ENCODE data around the gene MLEC.
"Not testable (repeated sequence)": the region's sequence is repeated elsewhere in the genome, so short reads cannot be mapped to it uniquely, and the experiment has no call there.

MLEC gene

DNA sequence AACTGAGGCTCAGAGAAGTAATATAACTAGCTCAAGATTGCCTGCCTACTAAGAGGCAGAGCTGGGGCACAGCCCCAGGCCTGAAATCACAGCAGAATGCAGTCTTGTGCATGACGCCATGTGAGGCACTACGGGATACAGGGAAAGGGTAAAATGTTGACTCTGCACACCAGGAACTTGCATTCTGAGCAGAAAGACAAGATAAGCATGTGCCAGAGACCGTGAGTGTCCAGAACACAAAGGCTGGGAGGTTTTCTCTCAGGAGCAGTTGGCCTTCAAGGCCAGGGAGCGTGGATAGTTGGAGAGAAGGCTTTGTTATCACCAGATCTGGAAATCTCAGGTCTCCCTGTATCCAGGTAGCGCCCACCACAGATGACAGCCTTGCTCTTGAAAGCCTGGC, 23.2 kb upstream of the MLEC start:
- no peak for DNase-seq (ENCODE audit: low read depth)

DNA sequence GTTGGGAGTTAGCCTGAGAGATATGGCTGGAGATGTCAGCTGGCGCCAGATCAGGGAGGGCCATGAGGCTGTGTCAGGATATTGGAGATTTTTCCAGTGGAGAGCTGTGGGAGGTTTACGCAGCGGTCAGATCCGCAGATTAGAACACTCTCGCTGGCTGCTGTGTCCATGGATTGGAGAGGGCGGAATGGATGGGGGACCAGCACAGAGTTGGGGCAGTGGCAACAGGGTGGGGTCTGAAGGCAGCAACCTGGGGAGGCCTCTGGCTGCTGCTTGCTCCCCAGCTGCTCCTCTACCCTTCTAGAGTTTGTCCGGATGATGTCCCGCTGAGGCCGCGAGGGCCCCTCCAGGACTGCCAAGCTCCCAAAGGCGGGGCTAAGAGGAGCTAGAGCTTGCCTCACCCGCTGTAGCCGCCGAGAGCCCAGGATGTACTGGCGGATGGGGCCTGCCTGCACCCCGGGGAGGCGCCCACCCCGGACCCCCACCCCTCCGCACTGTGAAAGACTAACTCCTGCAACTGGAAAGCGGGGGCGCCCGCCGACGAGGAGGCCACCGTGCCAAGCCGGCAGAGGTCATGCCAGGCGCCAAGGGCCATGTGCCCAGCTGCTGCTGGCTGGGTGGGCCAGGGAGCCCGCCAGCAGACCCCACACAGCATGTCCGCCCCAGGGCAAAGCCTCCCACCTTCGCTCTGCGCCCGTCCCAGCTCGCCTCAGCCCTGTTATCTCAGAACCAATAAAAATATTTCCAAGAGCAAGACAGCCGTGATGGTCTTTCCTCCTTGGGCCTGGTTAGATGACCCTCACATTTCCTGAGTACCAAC, 20.2 kb upstream of the MLEC start:
- no peak for DNase-seq (ENCODE audit: low read depth)

DNA sequence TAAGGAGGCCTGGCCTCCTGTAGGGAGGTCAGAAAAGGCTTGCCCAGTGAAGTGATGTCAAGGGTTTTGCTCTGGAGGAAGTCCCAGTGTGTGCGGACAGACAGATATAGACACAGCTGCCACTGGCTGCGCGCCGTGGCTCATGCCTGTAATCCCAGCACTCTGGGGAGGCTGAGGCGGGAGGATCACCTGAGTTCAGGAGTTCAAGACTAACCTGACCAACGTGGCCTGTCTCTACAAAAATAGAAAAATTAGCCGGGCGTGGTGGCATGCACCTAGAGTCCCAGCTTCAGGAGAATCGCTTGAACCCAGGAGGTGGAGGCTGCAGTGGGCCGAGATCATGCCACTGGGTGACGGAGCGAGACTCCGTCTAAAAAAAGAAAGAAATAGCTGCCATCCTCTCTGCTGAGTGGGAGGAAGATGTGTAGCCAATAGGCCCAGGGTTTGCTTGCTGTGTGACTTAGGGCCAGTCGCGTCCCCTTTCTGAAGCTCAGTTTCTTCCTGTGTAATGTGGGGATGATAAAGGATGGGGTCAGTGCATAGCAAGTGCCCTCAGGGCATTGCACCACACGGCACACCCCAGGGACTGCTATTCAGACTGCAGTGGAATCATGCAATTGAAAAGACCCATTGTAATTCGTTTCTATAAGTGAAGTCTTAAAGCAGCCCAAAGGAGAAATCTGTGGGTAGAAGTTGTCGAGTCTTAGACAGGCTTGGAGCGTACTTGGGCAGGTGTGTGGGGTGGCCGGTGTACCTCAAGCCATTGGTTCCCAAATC, 18.7 kb upstream of the MLEC start:
- DNase-seq (ENCODE audit: low read depth), result no peak

DNA sequence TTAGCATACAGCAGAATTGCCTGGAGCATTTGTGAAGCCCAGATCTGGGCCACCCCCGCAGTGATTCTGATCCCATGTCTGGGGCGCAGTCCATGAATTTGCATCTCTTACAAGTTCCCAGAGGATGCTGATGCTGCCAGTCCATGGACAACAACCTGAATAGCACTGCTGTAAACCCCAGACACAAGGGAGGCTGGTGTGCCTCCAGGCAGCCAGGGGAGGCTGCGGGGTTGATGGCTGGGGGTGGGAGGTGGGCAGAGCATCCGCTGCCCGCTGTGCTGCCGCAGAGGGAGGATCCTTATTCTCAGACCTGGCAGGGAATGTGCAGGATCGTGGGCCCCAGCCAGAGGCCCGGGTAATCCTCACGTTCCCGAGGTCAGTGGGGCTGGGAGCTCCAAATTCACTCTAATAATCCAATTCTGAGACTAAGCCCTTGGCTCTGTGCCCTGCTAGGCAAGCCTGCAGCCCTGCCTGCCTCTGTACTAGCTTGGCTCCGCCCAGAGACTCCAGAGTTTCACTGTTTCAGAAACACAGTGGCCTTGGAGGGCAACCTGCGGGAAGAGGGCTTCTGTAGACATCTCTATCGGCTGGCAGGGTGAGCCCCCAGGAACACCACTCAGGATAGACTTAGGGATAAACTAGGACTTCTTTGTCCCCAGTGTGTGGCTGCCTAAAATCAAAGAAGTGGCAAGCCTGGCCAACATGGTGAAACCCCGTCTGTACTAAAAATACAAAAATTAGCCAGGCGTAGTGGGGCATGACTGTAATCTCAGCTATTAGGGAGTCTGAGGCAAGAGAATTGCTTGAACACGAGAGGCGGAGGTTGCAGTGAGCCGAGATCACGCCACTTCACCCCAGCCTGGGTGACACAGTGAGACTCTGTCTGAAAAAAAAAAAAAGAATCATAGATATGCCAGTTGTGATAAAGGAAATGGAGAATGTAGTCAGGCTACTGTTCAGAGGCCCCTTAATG, 17.8 kb upstream of the MLEC start:
- DNase-seq (ENCODE audit: low read depth), result no peak

DNA sequence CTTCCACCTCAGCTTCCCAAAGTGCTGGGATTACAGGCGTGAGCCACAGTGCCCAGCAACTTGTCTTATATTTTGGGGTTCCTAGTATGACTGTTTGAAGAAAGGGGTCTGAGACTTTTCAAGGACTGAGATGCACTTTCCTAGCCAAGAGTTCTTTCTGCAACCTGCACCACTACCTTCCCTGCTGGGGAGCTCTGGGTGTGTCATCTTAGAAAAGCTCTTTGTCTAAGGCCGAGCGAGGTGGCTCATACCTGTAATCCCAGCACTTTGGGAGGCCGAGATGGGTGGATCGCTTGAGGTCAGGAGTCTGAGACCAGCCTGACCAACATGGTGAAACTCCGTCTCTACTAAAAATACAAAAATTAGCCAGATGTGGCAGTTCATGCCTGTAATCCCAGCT, 16.7 kb upstream of the MLEC start:
- DNase-seq (ENCODE audit: low read depth), result not testable (repeated sequence)

GRCh38 chr12:120670667-120671066, 16.3 kb upstream of the MLEC start:
- no peak for DNase-seq (ENCODE audit: low read depth)

- DNase-seq (ENCODE audit: low read depth), result no peak
These were observed 12.8 kb upstream of the MLEC start for GRCh38 chr12:120674097-120674636.

DNA sequence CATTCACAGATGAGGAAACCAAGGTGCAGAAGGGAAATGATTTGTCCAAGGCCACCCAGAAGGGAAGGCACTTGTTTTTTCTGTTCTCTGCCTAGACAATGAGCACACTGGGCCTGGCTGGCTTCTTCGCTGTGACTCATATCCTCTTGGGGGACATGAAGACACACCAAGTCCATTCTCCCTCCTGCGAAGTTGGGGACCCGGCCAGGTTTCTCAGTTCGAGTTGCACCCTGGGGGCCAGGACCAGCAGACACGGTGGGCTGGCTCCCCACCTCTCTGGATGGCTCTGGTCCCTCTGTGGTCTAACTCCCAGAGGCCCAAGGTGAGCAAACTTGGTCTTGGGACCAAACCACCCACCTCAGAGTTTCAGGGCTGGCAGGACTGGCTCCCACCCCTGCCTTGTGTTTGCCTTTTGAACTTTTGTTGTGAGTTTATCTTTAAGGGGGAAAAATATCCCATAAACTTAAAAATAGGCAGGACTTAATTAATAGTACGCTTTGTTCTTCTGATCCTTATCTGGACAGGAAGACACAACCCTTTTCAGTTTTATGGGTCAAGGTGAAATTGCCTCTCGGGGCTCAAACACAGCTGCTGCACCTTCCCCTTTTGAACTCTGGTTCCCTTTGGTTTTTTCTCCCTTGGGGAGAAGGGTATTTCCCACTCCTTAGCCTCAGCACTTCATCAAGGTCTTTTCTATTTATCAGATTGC, 9.0 kb upstream of the MLEC start:
- no peak for DNase-seq (ENCODE audit: low read depth)

DNA sequence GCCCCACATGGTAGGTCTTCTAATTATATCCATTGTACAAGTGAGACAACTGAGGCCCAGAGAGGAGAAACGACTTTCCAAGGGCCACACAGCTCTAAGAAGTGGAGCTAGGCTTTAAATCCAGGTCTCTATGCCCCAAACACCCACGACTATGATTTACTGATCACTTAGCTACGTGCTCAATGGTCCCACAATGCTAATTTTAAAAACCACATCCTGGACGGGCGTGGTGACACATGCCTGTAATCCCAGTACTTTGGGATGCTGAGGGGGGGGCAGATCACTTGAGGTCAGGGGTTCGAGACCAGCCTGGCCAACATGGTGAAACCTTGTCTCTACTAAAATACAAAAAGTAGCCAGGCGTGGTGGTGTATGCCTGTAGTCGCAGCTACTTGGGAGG, 8.4 kb upstream of the MLEC start:
- DNase-seq (ENCODE audit: low read depth), result no peak

DNA sequence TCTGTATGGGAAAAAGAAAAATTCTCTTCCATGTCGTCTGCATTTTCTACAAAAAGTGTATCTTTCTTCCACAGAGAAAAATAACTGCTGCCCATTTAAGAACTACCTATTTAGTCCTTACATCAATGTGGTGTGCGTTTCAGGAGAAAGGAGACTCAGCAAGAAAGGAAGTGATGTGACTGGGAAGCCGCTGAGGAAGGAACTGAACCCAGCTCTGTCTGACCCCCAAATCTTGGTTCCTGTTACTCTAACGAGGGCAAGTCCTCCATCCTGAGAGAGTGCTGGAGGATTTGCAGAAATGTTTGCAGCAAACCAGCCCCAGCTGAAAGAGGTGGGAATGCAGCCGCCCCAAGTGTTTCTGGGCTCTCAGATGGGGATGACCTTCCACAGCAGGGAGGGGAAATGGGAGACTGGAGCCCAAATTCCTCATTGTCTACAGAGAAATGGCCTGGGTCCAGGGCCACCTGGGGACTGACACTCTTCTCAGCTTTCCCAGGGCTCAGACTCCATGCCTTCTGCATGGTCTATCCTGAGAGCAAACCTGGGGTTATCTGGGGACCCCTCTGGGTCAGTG, 6.7 kb upstream of the MLEC start:
- DNase-seq (ENCODE audit: low read depth), result no peak

DNA sequence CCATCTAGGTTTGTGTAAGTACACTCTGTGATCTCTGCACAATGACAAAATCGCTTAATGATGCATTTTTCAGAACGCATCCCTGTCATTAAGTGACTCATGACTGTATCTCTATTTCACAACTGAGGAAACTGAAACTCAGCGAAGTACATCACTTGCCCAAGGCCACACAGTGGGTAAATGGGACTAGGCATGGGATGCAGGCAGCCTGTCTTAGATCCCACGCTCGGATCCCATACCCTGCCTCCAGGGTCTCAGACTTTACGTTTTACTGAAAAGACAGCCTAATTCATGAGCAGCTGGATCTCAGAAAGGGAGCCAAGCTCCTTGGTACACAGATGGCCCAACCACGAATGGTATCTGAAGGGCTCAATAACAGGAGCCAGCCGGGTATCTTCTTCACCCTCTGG, 2.4 kb upstream of the MLEC start:
- DNase-seq (ENCODE audit: low read depth), result no peak

GRCh38 chr12:120685522-120685921, 1.4 kb upstream of the MLEC start:
- DNase-seq (ENCODE audit: low read depth), result no peak

GRCh38 chr12:120686151-120686689, 729 bp upstream of the MLEC start:
- peak; percentile 95 for DNase-seq (ENCODE audit: low read depth)

DNA sequence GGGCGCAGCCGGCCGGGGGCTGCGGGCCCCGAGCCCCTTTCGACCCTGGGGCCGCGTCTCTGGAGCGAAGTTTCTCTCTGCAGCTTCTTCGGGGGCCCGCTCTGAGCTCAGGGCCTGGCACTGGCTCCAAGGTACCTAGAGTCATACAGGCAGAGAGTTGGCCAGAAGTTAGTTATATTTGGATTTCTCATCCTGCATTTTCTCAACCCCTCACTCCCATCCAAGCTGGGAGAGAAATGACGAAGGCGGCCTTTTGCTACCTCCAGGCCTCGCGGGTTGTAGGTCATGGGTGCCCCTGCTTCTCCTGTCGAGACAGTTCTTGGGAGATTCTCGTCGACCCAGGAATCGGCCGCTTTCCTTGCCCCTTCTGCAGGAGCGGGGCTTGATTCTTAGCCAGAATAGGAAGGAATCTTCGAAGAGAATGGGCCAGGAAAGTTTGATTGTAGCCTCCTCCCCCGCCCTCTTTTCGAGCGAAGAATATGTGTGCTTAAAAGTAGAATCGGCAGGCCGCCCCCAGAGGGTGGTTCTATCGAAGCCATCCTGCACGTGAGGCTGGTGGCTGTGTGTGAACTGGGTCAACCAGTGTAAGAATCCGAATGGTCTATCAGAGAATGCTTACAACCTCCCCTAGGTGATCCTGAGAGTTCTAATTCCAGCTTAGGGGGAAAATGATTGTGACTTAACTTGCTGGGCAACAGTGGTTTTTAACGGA, 785 bp downstream of the MLEC start:
- DNase-seq (ENCODE audit: low read depth), result no peak

- DNase-seq (ENCODE audit: low read depth), result no peak
These were observed 1.6 kb downstream of the MLEC start for GRCh38 chr12:120688527-120689071.

DNA sequence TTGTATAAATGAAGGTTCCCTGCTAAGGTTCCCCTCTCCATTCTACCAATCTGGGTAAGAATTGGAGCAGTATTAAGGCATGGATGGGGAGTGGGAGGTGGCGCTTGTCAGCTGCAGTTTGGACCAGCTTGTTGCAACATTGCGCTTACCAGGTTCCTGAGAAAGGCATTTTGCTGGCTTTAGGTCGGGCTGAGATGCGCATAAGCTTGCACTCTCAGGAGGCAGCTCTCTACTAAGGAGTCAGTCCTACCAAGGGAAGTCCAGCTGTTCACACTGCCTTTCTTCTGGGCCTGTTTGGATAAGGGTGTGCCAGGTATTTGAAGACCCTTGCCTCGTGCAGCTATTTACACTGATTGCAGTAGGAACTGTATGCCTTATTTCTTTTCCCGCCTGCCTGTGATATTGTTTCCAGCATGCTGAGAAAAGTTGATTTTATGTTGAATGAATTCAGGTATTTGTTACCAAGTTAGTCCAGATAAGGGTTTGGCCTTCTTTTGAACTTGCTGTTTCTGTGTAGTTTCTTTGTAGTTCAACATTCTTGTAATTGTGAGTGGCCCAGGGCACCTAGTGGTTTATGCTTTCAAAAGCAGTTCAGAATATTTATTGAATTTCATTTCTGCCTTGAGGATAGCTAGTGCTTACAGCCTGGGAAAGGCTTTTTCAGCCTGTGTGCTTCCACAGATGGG, 2.6 kb downstream of the MLEC start:
- no peak for DNase-seq (ENCODE audit: low read depth)

DNA sequence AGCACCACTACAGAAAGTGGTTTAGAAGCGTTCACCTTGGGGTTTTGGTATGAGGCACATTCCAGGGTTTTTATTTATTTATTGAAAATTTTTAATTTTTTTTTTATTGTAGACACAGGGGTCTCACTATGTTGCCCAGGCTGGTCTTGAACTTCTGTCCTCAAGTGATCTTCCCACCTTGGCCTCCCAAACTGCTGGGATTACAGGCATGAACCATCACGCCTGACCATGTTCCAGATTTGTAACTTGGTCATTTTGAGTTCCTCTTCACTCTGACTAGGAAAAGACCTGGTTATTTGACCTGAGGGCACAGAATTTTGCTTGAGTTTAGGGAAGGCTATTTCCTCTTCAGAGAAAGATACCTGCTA, 3.1 kb downstream of the MLEC start:
- no peak for DNase-seq (ENCODE audit: low read depth)

GRCh38 chr12:120690978-120691377, 4.0 kb downstream of the MLEC start:
- no peak for DNase-seq (ENCODE audit: low read depth)

GRCh38 chr12:120692524-120693033, 5.6 kb downstream of the MLEC start:
- no peak for DNase-seq (ENCODE audit: low read depth)

All from stimulated activated CD8-positive, alpha-beta memory T cell treated with anti-CD3 and anti-CD28 coated beads, Interleukin-4, amount 100 ng/mL, for 24 hours (primary cell).